Spleen (tissue), 13 donors: ENCODE results near the gene FAM222B. TPM values are rescaled to one million over a fixed set of nuclear protein-coding genes. Genes with fewer than 3 reads are reported as not detected.

Experiments
- DNase-seq: peaks from one replicate; pipeline ENCODE4 v3.0.0-alpha.2; 2020
- H3K27ac ChIP-seq, 8 donors: fragments of 200-600 bp; sonication (generic) in 7 of 8; 1 replicate in 4 of 8; 2 replicates in 4 of 8; pipeline versions ENCODE4 v1.5.0 to v1.8.0; 2016 to 2021; ENCODE audit warnings: inconsistent platforms in 4 of 8, mild to moderate bottlenecking in 4 of 8, moderate library complexity in 1 of 8
- H3K27me3 ChIP-seq, 7 donors: fragments of 200-600 bp; sonication (generic) in 6 of 7; replicated peaks in 1 of 7; 1 replicate in 4 of 7; 2 replicates in 3 of 7; pipeline versions ENCODE4 v1.5.0 to v1.8.0; 2016 to 2021; ENCODE audit warnings: inconsistent platforms in 3 of 7, mild to moderate bottlenecking in 1 of 7
- H3K36me3 ChIP-seq, 6 donors: fragments of 200-600 bp; sonication (generic) in 5 of 6; 1 replicate in 4 of 6; 2 replicates in 2 of 6; pipeline versions ENCODE4 v1.5.0 to v1.8.0; 2016 to 2021; ENCODE audit warnings: inconsistent platforms in 2 of 6
- H3K4me1 ChIP-seq, 6 donors: fragments of 200-600 bp; sonication (generic) in 5 of 6; 1 replicate in 3 of 6; 2 replicates in 3 of 6; pipeline versions ENCODE4 v1.5.0 to v1.8.0; 2016 to 2021; ENCODE audit warnings: inconsistent platforms in 3 of 6
- H3K4me3 ChIP-seq, 8 donors: fragments of 200-600 bp; sonication (generic) in 7 of 8; 1 replicate in 4 of 8; 2 replicates in 4 of 8; pipeline versions ENCODE4 v1.5.0 to v1.8.0; 2016 to 2021; ENCODE audit warnings: inconsistent platforms in 4 of 8, mild to moderate bottlenecking in 4 of 8, moderate library complexity in 2 of 8
- H3K9me3 ChIP-seq, 8 donors: fragments of 200-600 bp; sonication (generic) in 7 of 8; 1 replicate in 4 of 8; 2 replicates in 4 of 8; pipeline versions ENCODE4 v1.5.0 to v1.8.0; 2016 to 2021; ENCODE audit warnings: inconsistent platforms in 4 of 8
- CTCF ChIP-seq, 11 experiments: fragments of 200-600 bp in 7 of 11; fragments of 450-650 bp in 4 of 11; sonication (generic) in 4 of 11; IDR thresholded peaks in 8 of 11; conservative IDR thresholded peaks in 3 of 11; 1 replicate in 7 of 11; 2 replicates in 4 of 11; pipeline versions ENCODE4 v1.4.0 to v1.8.0; 2016 to 2021; ENCODE audit warnings: antibody characterized with exemption in 11 of 11, inconsistent platforms in 4 of 11, mild to moderate bottlenecking in 1 of 11
- POLR2A ChIP-seq, 3 donors: fragments of 450-650 bp; IDR thresholded peaks; one replicate each; pipeline ENCODE4 v1.5.1; 2017; ENCODE audit warnings: antibody characterized with exemption in 3 of 3, mild to moderate bottlenecking in 1 of 3
- POLR2AphosphoS5 ChIP-seq, 3 donors: sonication (generic); formaldehyde crosslinking; IDR thresholded peaks; one replicate each; pipeline ENCODE4 v1.5.1; 2017; ENCODE audit warnings: antibody characterized with exemption in 3 of 3
- WGBS, 5 donors: extraction: QIAGEN DNeasy Blood & Tissue Kit in 3 of 5; methylation state at CpG; one replicate each; pipeline versions ENCODE4 v1.1.5 to v1.1.7; 2013 to 2018; 5-methylcytosine and 5-hydroxymethylcytosine counted together
- intact Hi-C: fragments of 100-400 bp; cut with DNase I; formaldehyde crosslinking; loops from one replicate; pipeline ENCODE4 v1.15.0; 2023; ENCODE audit warnings: low total_unique reads
- long read RNA-seq, 2 donors: transcript quantifications; one replicate each; lab custom pipeline, GENCODE V29; 2026
- polyA plus RNA-seq, 3 donors: library from polyadenylated mRNA; stranded (reverse); fragments of 200-250 nt; gene quantifications; one replicate each; pipeline ENCODE4 v1.2.1, GENCODE V29; 2013
- total RNA-seq, 7 donors: library from RNA; depleted of rRNA in 3 of 7; stranded (reverse); fragments of >200 nt in 3 of 7; fragmentation: NEBNext Ultra II Directional in 4 of 7; extraction: Animal tissue kit (Norgen Biotek cat#: 25700) in 4 of 7; gene quantifications; one replicate each; pipeline versions ENCODE4 v1.1.0 to v1.2.1, GENCODE V29; 2016 to 2021
- donor health status: healthy with polysubstance abuse.
- donor health status: DM: no; HTN: no; CAD: no; lungs with moderate emphysema.
- donor health status: DM: no; HTN: no; CAD: no.
- donor health status: Bipolar disorder and iron deficiency.
- donor health status: healthy.
- donor health status: DM: no; HTN: no; CAD: no.
- donor health status: DM: yes; HTN: yes; CAD: no.

FAM222B gene
- total RNA-seq (10 to 100 TPM; 11.6 to 23.6 (median 17.5) TPM), polyA plus RNA-seq (1 to 10 TPM; 2.9 to 5.3 (median 3.0) TPM)
- long read RNA-seq, donor 1, full-length matches to known transcripts, result 4 of 25 reads
- long read RNA-seq, donor 1, partial matches to known transcripts, result 11 of 25 reads
- long read RNA-seq, donor 1, other reads (novel, unspliced or antisense), result 10 of 25 reads
- long read RNA-seq, donor 2, partial matches to known transcripts, result 0 of 2 reads
- long read RNA-seq, donor 2, other reads (novel, unspliced or antisense), result 0 of 2 reads

GRCh38 chr17:28842282-28843012, at the start of gene FAM222B:
FAM222B (minus strand) TSS chr17:28842790; CDS start chr17:28766667, 76,123 bp downstream.
- peak in 2 of 3 donors; percentile 48 to 53 for TF ChIP-seq POLR2A (IDR thresholded peaks at IDR 0.05)
- peak; percentile 93 to 95 (median 94) for TF ChIP-seq POLR2AphosphoS5 (IDR thresholded peaks at IDR 0.05)
- TF ChIP-seq CTCF (IDR thresholded peaks at IDR 0.05 in 8 of 11, conservative IDR thresholded peaks at IDR 0.05 in 3 of 11), result peak in 4 of 11 experiments; percentile 16 to 40 (median 24)
- DNase-seq, result peak; percentile 96
- Histone ChIP-seq H3K4me3 (peak within 1 kb of the TSS; percentile 69 to 91 (median 76)), H3K27me3 (no peaks in the 10 kb centered on the region), H3K4me1 (peaks cover 9 to 46% (median 31%) of the 10 kb centered on the region in 6 donors), H3K27ac (peak within 1 kb of the TSS; percentile 72 to 89 (median 81)), H3K9me3 (no peaks in the 10 kb centered on the region), H3K36me3 (peaks cover 0 to 5% (median 0%) of the 10 kb centered on the region in 6 donors)
- intact Hi-C loops, result no loop called here
- 1% methylated on average over 37 to 44 of the region's 44 CpGs for WGBS, 5 donors

- H3K4me3 ChIP-seq, result no peak overlapping the region
- no peaks in the 10 kb centered on the region for H3K9me3 ChIP-seq
- no peaks in the 10 kb centered on the region for H3K27me3 ChIP-seq
- TF ChIP-seq POLR2A (IDR thresholded peaks at IDR 0.05) (no peak), POLR2AphosphoS5 (IDR thresholded peaks at IDR 0.05) (no peak)
- 68 to 92% (median 88%) methylated on average over 2 to 4 of the region's 4 CpGs for WGBS, 5 donors
- intact Hi-C loops, result no loop called here
- H3K36me3 ChIP-seq, result peaks cover 0 to 49% (median 10%) of the 10 kb centered on the region in 6 donors
- peak overlapping the region; percentile 83 to 99 (median 98) for H3K27ac ChIP-seq
- no peak for DNase-seq
- peaks cover 72 to 99% (median 99%) of the 10 kb centered on the region in 6 donors for H3K4me1 ChIP-seq
Measured at GRCh38 chr17:28892024-28892423, 49.4 kb upstream of the FAM222B start.

- 64 to 93% (median 75%) methylated on average over 1 of the region's 1 CpG for WGBS, 5 donors
- no peaks in the 10 kb centered on the region for H3K27me3 ChIP-seq
- H3K4me1 ChIP-seq, result peaks cover 68 to 100% (median 96%) of the 10 kb centered on the region in 6 donors
- no peaks in the 10 kb centered on the region for H3K9me3 ChIP-seq
- peak; percentile 46 for DNase-seq
- H3K36me3 ChIP-seq, result peaks cover 0 to 57% (median 12%) of the 10 kb centered on the region in 6 donors
- no peak overlapping the region for H3K4me3 ChIP-seq
- intact Hi-C loops, result no loop called here
- TF ChIP-seq POLR2A (IDR thresholded peaks at IDR 0.05) (no peak), POLR2AphosphoS5 (IDR thresholded peaks at IDR 0.05) (peak in 1 of 3 donors; percentile 16)
- peak overlapping the region; percentile 20 to 99 (median 98) for H3K27ac ChIP-seq
Measured at GRCh38 chr17:28891201-28891600, 48.6 kb upstream of the FAM222B start.

- intact Hi-C loops, result no loop called here
- no peak overlapping the region for H3K4me3 ChIP-seq
- no peak for DNase-seq
- H3K27me3 ChIP-seq, result no peaks in the 10 kb centered on the region
- H3K27ac ChIP-seq, result peak overlapping the region in 7 of 8 donors; percentile 51 to 99 (median 99)
- H3K9me3 ChIP-seq, result no peaks in the 10 kb centered on the region
- TF ChIP-seq POLR2A (IDR thresholded peaks at IDR 0.05) (no peak), POLR2AphosphoS5 (IDR thresholded peaks at IDR 0.05) (no peak), CTCF (IDR thresholded peaks at IDR 0.05 in 8 of 11, conservative IDR thresholded peaks at IDR 0.05 in 3 of 11) (no peak)
- H3K36me3 ChIP-seq, result peaks cover 0 to 69% (median 24%) of the 10 kb centered on the region in 6 donors
- WGBS, 5 donors, result 62 to 81% (median 74%) methylated on average over 5 of the region's 5 CpGs
- H3K4me1 ChIP-seq, result peaks cover 56 to 100% (median 84%) of the 10 kb centered on the region in 6 donors
Measured at GRCh38 chr17:28889996-28890395, 47.4 kb upstream of the FAM222B start.
